ENCODE measurements around the gene HS6ST3.

HS6ST3 gene

GRCh38 chr13:96816261-96816660 is 726.4 kb downstream of the HS6ST3 start:
- no peak for DNase-seq (ENCODE audit: extremely low read depth in 1 of 2, low read depth in 1 of 2)

GRCh38 chr13:96816874-96817273 is 727.0 kb downstream of the HS6ST3 start:
- no peak for DNase-seq (ENCODE audit: extremely low read depth in 1 of 2, low read depth in 1 of 2)

GRCh38 chr13:96817336-96817941 is 727.5 kb downstream of the HS6ST3 start:
- DNase-seq (ENCODE audit: extremely low read depth in 1 of 2, low read depth in 1 of 2): no peak

- DNase-seq (ENCODE audit: extremely low read depth in 1 of 2, low read depth in 1 of 2): no peak
Observed at GRCh38 chr13:96819375-96819774, 729.5 kb downstream of the HS6ST3 start.

- no peak for DNase-seq (ENCODE audit: extremely low read depth in 1 of 2, low read depth in 1 of 2)
Observed at GRCh38 chr13:96821381-96821780, 731.5 kb downstream of the HS6ST3 start.

- no peak for DNase-seq (ENCODE audit: extremely low read depth in 1 of 2, low read depth in 1 of 2)
Observed at GRCh38 chr13:96821971-96822370, 732.1 kb downstream of the HS6ST3 start.

- no peak for DNase-seq (ENCODE audit: extremely low read depth in 1 of 2, low read depth in 1 of 2)
Observed at GRCh38 chr13:96822895-96823294, 733.0 kb downstream of the HS6ST3 start.

GRCh38 chr13:96824140-96824539 is 734.2 kb downstream of the HS6ST3 start:
- no peak for DNase-seq (ENCODE audit: extremely low read depth in 1 of 2, low read depth in 1 of 2)

- DNase-seq (ENCODE audit: extremely low read depth in 1 of 2, low read depth in 1 of 2): no peak
Observed at GRCh38 chr13:96825653-96826052, 735.7 kb downstream of the HS6ST3 start.

GRCh38 chr13:96834626-96835025 is 744.7 kb downstream of the HS6ST3 start:
- DNase-seq (ENCODE audit: extremely low read depth in 1 of 2, low read depth in 1 of 2): no peak

- DNase-seq (ENCODE audit: extremely low read depth in 1 of 2, low read depth in 1 of 2): no peak
Observed at GRCh38 chr13:96835546-96835945, 745.6 kb downstream of the HS6ST3 start.

GRCh38 chr13:96836733-96837132 is 746.8 kb downstream of the HS6ST3 start:
- DNase-seq (ENCODE audit: extremely low read depth in 1 of 2, low read depth in 1 of 2): no peak

- DNase-seq (ENCODE audit: extremely low read depth in 1 of 2, low read depth in 1 of 2): no peak
Observed at GRCh38 chr13:96837809-96838208, 747.9 kb downstream of the HS6ST3 start.

- DNase-seq (ENCODE audit: extremely low read depth in 1 of 2, low read depth in 1 of 2): no peak
Observed at GRCh38 chr13:96844195-96844594, 754.3 kb downstream of the HS6ST3 start.

GRCh38 chr13:96844616-96845015 is 754.7 kb downstream of the HS6ST3 start:
- DNase-seq (ENCODE audit: extremely low read depth in 1 of 2, low read depth in 1 of 2): no peak

- DNase-seq (ENCODE audit: extremely low read depth in 1 of 2, low read depth in 1 of 2): no peak
Observed at GRCh38 chr13:96848286-96848685, 758.4 kb downstream of the HS6ST3 start.

- no peak for DNase-seq (ENCODE audit: extremely low read depth in 1 of 2, low read depth in 1 of 2)
Observed at GRCh38 chr13:96849091-96849490, 759.2 kb downstream of the HS6ST3 start.

- no peak for DNase-seq (ENCODE audit: extremely low read depth in 1 of 2, low read depth in 1 of 2)
Observed at GRCh38 chr13:96850538-96851145, 760.7 kb downstream of the HS6ST3 start.

GRCh38 chr13:96851856-96852445 is 762.0 kb downstream of the HS6ST3 start:
- no peak for DNase-seq (ENCODE audit: extremely low read depth in 1 of 2, low read depth in 1 of 2)

GRCh38 chr13:96858133-96858826 is 768.4 kb downstream of the HS6ST3 start:
- DNase-seq (ENCODE audit: extremely low read depth in 1 of 2, low read depth in 1 of 2): no peak

- DNase-seq (ENCODE audit: extremely low read depth in 1 of 2, low read depth in 1 of 2): no peak
Observed at GRCh38 chr13:96860882-96861281, 771.0 kb downstream of the HS6ST3 start.

GRCh38 chr13:96862093-96862492 is 772.2 kb downstream of the HS6ST3 start:
- no peak for DNase-seq (ENCODE audit: extremely low read depth in 1 of 2, low read depth in 1 of 2)
